Gastroesophageal sphincter (tissue), 3 donors: ENCODE measurements around the gene CIAO1.

ENCODE experiments used
- EP300 ChIP-seq: sonication (generic); formaldehyde crosslinking; IDR thresholded peaks from one replicate; pipeline ENCODE4 v1.6.1; 2017; ENCODE audit warnings: antibody characterized with exemption, mild to moderate bottlenecking
- POLR2A ChIP-seq, 2 donors: fragments of 450-650 bp; IDR thresholded peaks; one replicate each; pipeline ENCODE4 v1.6.1; 2017; ENCODE audit warnings: antibody characterized with exemption in 2 of 2, mild to moderate bottlenecking in 2 of 2, moderate library complexity in 1 of 2
- TF ChIP-seq, protein P1 (sequence below), 4 experiments: fragments of 200-600 bp in 2 of 4; fragments of 450-650 bp in 2 of 4; sonication (generic) in 1 of 4; IDR thresholded peaks; one replicate each; pipeline ENCODE4 v1.5.1; 2017 to 2019; ENCODE audit warnings: antibody characterized with exemption in 4 of 4, mild to moderate bottlenecking in 2 of 4, moderate library complexity in 2 of 4

DNA sequence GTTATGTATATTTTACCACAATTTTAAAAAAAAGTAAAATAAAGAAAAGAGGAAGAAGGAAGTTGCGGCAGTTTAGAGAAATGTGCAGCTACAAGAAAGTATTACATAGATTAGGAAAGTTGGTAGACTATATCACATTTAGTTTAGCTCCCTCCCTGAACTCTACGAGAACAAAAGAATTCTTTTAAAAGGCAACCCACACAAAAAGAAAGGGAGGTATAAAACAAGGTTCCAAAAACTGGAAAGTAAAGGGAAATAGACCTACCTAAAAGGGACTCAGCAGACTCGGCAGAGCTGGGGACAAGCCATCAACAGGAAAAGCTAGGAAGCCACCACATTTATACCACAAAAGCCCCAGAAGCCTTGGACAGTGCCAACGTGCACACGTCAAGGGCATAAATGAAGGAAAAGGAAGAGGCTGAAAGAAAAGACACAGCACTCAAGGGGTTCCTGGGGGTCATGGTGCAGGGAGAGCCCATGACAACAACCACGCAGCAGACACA lies 9.4 kb upstream of the CIAO1 start:
- TF ChIP-seq, protein P1, sequence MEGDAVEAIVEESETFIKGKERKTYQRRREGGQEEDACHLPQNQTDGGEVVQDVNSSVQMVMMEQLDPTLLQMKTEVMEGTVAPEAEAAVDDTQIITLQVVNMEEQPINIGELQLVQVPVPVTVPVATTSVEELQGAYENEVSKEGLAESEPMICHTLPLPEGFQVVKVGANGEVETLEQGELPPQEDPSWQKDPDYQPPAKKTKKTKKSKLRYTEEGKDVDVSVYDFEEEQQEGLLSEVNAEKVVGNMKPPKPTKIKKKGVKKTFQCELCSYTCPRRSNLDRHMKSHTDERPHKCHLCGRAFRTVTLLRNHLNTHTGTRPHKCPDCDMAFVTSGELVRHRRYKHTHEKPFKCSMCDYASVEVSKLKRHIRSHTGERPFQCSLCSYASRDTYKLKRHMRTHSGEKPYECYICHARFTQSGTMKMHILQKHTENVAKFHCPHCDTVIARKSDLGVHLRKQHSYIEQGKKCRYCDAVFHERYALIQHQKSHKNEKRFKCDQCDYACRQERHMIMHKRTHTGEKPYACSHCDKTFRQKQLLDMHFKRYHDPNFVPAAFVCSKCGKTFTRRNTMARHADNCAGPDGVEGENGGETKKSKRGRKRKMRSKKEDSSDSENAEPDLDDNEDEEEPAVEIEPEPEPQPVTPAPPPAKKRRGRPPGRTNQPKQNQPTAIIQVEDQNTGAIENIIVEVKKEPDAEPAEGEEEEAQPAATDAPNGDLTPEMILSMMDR (IDR thresholded peaks at IDR 0.05): no peak
- TF ChIP-seq EP300: no peak
- no peak for TF ChIP-seq POLR2A (IDR thresholded peaks at IDR 0.05)
